Measurements from ENCODE around the gene CAMK2D. TPM values are rescaled to one million over a fixed set of nuclear protein-coding genes. Genes with fewer than 3 reads are reported as not detected.

CAMK2D gene
- total and polyA plus RNA-seq, 2 experiments from 2014 or later, result 4.9 to 14.6 TPM

DNA sequence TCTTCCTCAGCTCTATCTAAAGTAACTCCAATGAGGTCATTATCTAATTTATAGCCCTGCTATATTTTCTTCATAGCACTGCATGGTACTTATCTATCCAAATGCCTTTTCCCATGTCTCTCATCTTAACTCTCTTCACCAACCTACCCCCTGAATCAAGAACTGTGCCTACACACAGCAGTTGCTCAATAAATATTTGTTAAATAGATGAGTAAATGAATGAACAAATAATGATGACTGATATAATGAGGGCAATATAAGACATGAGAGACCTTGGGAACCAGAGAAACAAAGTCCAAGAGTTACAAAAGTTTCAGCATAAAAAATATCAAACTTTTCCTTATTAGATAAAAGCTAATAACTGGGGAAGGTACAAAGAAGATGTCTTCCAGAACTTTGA is 19.6 kb downstream of the CAMK2D start (continued):
- TF ChIP-seq EZH2 (IDR thresholded peaks at IDR 0.05; ENCODE audit: low read depth, unreplicated experiment), result no peak
- no peak for TF ChIP-seq REST (IDR thresholded peaks at IDR 0.05; ENCODE audit: unreplicated experiment)
- TF ChIP-seq JUNB (IDR thresholded peaks at IDR 0.05; ENCODE audit: unreplicated experiment), result no peak

DNA sequence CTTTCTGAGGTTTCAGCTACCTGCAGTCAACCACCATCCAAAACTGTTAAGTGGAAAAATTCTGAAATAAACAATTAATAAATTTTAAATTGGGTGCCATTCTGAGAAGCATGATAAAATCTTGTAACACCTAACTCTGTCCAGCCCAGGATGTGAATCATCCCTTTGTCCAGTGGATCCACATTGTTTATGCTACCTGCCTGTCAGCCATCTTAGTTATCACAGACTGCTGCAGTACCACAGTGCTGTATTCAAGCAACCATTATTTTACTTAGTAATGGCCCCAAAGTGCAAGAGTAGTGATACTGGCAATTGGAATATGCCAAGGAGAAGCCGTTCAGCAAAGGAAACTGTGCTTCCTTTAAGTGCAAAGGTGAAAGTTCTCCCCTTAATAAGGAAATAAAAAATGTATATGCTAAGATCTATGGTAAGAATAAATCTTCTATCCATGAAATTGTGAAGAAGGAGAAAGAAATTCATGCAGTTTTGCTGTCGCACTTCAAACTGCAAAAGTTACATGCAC is 20.6 kb downstream of the CAMK2D start:
- H3K27me3 ChIP-seq (ENCODE audit: insufficient read depth), result no peaks in the 10 kb centered on the region
- Mint-ChIP-seq H3K27me3 (ENCODE audit: insufficient read depth, low read depth, poor library complexity) (no peaks in the 10 kb centered on the region), H3K4me1 (peaks cover 17% of the 10 kb centered on the region), H3K9me3 (no peaks in the 10 kb centered on the region), H3K27ac (no peak overlapping the region), H3K36me3 (ENCODE audit: low read depth) (no peaks in the 10 kb centered on the region), H3K4me3 (no peak overlapping the region)
- TF ChIP-seq STAT1 (IDR thresholded peaks at IDR 0.05; ENCODE audit: unreplicated experiment) (no peak), CTCF (conservative IDR thresholded peaks at IDR 0.05; ENCODE audit: low read depth in 2 of 2) (no peak), EZH2 (IDR thresholded peaks at IDR 0.05; ENCODE audit: low read depth, unreplicated experiment) (no peak), ZNF331 (CRISPR knock-in tag; IDR thresholded peaks at IDR 0.05; ENCODE audit: low read depth) (no peak), REST (IDR thresholded peaks at IDR 0.05; ENCODE audit: unreplicated experiment) (no peak)
- TF ChIP-seq, protein P1, sequence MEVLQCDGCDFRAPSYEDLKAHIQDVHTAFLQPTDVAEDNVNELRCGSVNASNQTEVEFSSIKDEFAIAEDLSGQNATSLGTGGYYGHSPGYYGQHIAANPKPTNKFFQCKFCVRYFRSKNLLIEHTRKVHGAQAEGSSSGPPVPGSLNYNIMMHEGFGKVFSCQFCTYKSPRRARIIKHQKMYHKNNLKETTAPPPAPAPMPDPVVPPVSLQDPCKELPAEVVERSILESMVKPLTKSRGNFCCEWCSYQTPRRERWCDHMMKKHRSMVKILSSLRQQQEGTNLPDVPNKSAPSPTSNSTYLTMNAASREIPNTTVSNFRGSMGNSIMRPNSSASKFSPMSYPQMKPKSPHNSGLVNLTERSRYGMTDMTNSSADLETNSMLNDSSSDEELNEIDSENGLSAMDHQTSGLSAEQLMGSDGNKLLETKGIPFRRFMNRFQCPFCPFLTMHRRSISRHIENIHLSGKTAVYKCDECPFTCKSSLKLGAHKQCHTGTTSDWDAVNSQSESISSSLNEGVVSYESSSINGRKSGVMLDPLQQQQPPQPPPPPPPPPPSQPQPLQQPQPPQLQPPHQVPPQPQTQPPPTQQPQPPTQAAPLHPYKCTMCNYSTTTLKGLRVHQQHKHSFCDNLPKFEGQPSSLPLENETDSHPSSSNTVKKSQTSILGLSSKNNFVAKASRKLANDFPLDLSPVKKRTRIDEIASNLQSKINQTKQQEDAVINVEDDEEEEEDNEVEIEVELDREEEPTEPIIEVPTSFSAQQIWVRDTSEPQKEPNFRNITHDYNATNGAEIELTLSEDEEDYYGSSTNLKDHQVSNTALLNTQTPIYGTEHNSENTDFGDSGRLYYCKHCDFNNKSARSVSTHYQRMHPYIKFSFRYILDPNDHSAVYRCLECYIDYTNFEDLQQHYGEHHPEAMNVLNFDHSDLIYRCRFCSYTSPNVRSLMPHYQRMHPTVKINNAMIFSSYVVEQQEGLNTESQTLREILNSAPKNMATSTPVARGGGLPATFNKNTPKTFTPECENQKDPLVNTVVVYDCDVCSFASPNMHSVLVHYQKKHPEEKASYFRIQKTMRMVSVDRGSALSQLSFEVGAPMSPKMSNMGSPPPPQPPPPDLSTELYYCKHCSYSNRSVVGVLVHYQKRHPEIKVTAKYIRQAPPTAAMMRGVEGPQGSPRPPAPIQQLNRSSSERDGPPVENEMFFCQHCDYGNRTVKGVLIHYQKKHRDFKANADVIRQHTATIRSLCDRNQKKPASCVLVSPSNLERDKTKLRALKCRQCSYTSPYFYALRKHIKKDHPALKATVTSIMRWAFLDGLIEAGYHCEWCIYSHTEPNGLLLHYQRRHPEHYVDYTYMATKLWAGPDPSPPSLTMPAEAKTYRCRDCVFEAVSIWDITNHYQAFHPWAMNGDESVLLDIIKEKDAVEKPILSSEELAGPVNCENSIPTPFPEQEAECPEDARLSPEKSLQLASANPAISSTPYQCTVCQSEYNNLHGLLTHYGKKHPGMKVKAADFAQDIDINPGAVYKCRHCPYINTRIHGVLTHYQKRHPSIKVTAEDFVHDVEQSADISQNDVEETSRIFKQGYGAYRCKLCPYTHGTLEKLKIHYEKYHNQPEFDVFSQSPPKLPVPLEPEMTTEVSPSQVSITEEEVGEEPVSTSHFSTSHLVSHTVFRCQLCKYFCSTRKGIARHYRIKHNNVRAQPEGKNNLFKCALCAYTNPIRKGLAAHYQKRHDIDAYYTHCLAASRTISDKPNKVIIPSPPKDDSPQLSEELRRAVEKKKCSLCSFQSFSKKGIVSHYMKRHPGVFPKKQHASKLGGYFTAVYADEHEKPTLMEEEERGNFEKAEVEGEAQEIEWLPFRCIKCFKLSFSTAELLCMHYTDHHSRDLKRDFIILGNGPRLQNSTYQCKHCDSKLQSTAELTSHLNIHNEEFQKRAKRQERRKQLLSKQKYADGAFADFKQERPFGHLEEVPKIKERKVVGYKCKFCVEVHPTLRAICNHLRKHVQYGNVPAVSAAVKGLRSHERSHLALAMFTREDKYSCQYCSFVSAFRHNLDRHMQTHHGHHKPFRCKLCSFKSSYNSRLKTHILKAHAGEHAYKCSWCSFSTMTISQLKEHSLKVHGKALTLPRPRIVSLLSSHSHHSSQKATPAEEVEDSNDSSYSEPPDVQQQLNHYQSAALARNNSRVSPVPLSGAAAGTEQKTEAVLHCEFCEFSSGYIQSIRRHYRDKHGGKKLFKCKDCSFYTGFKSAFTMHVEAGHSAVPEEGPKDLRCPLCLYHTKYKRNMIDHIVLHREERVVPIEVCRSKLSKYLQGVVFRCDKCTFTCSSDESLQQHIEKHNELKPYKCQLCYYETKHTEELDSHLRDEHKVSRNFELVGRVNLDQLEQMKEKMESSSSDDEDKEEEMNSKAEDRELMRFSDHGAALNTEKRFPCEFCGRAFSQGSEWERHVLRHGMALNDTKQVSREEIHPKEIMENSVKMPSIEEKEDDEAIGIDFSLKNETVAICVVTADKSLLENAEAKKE (CRISPR knock-in tag; IDR thresholded peaks at IDR 0.05), result no peak
- TF ChIP-seq, protein P2, sequence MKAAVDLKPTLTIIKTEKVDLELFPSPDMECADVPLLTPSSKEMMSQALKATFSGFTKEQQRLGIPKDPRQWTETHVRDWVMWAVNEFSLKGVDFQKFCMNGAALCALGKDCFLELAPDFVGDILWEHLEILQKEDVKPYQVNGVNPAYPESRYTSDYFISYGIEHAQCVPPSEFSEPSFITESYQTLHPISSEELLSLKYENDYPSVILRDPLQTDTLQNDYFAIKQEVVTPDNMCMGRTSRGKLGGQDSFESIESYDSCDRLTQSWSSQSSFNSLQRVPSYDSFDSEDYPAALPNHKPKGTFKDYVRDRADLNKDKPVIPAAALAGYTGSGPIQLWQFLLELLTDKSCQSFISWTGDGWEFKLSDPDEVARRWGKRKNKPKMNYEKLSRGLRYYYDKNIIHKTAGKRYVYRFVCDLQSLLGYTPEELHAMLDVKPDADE (IDR thresholded peaks at IDR 0.05), result no peak
- H3K36me3 ChIP-seq (ENCODE audit: insufficient read depth), result no peaks in the 10 kb centered on the region
- H3K9me2 ChIP-seq (ENCODE audit: insufficient read depth), result no peaks in the 10 kb centered on the region
- DNase-seq (ENCODE audit: low spot score), result no peak
- H3K27ac ChIP-seq (ENCODE audit: low read depth), result no peak overlapping the region
- no peaks in the 10 kb centered on the region for H4K20me1 ChIP-seq (replicated peaks; ENCODE audit: insufficient read depth)
- H3K79me2 ChIP-seq (replicated peaks; ENCODE audit: insufficient read depth), result no peaks in the 10 kb centered on the region
- no peak overlapping the region for H3K4me3 ChIP-seq
- H2AFZ ChIP-seq, result no peak overlapping the region
- no peak overlapping the region for H3K4me2 ChIP-seq
- H3K4me1 ChIP-seq (ENCODE audit: insufficient read depth), result peaks cover 16% of the 10 kb centered on the region
- ATAC-seq, result no peak
- no peaks in the 10 kb centered on the region for H3F3A ChIP-seq (replicated peaks; ENCODE audit: low read depth)
